Activated effector memory CD4-positive, alpha-beta T cell treated with anti-CD3 and anti-CD28 coated beads, Interleukin-2, amount 50 U/mL, for 16 hours (primary cell): Measurements from ENCODE around the gene TMEM135.
"Not testable (repeated sequence)": the region's sequence is repeated elsewhere in the genome, so short reads cannot be mapped to it uniquely, and the experiment has no call there.

ENCODE experiments used
- DNase-seq: peaks from one replicate; pipeline ENCODE4 v3.0.0-alpha.2; 2020

Gene TMEM135

GRCh38 chr11:87263979-87264378 is 226.2 kb downstream of the TMEM135 start:
- no peak for DNase-seq

DNA sequence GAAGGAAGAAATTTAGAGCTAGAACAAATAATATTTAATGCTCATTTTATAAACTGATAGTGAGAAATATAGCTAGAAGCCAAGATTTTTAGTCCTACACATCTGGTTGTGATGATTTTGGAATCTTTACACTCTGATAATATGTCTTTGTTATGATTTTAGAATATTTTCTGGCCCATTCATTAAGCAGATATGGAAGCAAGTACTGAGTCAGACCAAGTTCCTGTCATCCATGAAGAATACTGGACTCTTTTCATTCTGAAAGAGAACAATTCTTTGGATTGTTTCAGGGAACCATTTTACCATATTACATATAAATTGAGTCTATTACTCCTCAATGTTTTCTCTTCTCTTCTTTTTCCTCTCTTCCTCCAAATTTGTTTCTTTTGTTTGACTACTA is 227.4 kb downstream of the TMEM135 start:
- no peak for DNase-seq

DNA sequence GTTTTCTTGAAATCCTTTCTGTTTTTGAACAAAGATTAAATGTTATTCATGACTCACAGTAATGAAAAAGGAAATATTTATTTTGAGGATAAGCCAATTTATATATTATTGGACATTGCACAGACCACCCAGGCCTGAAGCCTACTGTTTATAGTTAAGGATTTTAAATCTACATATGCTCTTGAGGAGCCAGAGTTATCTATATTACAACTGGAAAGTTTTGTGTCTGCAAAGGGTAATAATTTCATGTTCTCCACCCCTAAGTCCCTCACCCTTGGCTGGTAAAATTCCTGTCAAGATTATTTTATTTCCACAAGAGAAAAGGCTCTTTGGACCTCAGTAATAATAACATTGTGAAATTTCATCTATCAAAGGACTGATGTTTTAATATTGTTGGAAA is 228.2 kb downstream of the TMEM135 start:
- DNase-seq: no peak

DNA sequence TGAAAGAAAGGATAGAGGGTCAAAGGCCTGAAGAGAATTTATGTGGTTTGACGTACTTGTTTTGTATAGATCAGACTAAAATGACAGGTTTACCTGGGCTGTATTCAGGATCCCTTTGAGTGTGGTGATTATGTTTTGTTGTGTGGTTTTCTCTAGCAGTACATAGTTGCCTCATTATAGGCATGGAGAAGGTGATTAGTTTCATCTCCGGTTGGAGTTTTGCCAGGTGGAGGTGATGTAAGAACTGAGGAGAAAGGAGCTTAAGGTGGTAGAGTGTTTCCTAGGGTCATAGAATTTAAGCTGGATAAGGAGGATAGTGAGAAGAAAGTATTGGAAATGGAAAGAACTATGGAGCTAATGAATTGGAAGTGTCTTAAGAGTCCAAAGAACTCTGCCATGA is 229.0 kb downstream of the TMEM135 start:
- DNase-seq: no peak

GRCh38 chr11:87271951-87272350 is 234.2 kb downstream of the TMEM135 start:
- not testable (repeated sequence) for DNase-seq

GRCh38 chr11:87275176-87275575 is 237.4 kb downstream of the TMEM135 start:
- DNase-seq: no peak

GRCh38 chr11:87280143-87280542 is 242.4 kb downstream of the TMEM135 start:
- no peak for DNase-seq

DNA sequence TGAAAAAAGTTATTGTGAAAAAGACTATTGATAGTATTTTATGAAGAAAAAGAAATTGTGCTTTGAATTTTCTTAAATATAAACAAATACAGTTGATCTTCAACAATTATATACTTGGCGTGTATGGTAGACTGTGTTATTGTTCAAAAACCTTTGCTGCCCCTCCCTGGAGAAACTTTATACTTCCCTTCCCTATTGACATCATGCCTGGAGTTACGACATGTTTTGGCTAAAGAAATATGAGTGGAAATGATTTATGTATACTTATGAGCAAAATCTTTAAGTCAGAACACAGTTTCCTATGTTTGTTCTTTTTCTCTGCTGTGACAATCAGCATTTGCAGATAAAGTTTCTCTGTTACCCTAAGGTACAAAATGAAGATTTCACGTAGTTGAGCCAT is 243.8 kb downstream of the TMEM135 start:
- DNase-seq: no peak

GRCh38 chr11:87284306-87284705 is 246.6 kb downstream of the TMEM135 start:
- no peak for DNase-seq

- not testable (repeated sequence) for DNase-seq
These were observed 247.9 kb downstream of the TMEM135 start for GRCh38 chr11:87285674-87286073.

DNA sequence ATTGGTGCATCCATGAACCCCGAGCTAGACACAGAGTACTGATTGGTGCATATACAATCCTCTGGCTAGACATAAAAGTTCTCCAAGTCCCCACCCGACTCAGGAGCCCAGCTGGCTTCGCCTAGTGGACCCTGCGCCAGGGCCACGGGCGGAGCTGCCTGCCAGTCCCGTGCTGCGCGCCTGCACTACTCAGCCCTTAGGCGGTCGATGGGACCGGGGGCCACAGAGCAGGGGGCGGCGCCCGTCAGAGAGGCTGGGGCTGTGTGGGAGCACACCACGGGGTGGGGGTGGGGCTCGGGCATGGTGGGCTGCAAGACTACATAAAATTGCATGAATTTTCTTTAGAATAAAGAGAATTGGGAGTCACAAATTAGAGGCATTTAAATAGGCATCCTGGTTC is 248.6 kb downstream of the TMEM135 start:
- DNase-seq: no peak

DNA sequence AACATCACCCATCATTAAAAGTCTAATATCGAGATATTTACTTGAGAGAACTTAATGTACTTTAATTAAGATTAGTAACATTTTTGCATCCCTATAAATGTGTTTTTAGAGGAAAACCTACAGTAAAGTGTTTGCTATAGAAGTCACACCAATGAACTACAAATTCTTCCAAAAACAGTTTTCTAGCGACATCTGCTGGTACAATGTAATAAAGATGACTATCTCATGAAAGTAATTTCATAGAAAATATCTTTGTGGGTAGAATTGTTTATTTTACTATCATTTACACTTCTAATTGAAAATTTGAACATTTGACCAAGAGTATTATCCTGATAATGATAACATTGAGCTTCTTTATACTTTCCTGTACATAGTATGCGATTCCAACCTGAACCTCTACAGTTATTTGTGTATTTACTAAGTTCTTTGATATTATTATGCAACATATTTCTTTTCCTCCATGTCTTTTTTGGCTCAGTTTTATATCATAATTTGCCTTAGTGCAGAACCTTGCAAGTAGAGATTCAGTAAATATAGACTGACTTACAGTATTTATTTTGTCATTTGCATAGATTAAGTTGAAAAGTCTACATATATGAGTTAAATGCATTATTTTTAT is 252.7 kb downstream of the TMEM135 start:
- DNase-seq: no peak

- no peak for DNase-seq
These were observed 254.9 kb downstream of the TMEM135 start for GRCh38 chr11:87292598-87292997.

DNA sequence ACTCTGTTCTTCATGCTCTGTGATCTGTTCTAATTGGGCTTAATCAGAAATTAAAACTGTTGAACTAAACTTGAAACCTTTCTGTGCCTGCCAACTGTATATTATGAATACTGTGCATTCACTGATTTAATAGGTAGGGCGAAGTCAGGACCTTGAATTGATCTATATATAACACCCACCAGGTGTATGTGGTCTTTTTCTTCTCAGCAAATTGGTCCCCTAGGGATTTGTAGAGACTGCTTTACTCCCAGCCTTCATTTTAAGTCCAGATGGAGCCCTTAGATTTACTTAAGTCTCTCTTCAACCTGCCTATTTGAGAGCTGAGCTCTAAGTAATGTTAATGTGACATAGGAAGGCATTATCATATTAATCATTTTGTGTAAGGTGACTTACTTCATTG is 257.5 kb downstream of the TMEM135 start:
- no peak for DNase-seq

DNA sequence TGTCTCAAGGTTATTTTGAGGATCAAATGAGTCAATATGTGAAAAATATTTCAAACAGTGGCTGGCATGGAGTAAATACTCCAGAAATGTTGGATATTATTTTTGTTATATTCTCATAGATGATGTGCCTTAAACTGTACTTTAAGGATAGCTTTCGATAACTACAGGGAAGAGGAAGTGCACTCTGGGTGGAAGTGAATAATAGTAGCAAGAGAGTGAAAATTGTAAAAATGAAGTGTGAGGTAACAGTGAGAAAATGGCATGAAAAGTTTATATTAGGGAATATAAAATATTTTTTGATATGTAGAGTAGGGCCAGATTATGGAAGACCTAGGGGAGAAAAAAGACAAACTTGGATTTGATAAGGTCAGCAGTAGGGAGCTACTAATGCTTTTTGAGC is 258.9 kb downstream of the TMEM135 start:
- DNase-seq: no peak

- DNase-seq: no peak
These were observed 260.4 kb downstream of the TMEM135 start for GRCh38 chr11:87298155-87298554.

- no peak for DNase-seq
These were observed 261.3 kb downstream of the TMEM135 start for GRCh38 chr11:87299041-87299481.

DNA sequence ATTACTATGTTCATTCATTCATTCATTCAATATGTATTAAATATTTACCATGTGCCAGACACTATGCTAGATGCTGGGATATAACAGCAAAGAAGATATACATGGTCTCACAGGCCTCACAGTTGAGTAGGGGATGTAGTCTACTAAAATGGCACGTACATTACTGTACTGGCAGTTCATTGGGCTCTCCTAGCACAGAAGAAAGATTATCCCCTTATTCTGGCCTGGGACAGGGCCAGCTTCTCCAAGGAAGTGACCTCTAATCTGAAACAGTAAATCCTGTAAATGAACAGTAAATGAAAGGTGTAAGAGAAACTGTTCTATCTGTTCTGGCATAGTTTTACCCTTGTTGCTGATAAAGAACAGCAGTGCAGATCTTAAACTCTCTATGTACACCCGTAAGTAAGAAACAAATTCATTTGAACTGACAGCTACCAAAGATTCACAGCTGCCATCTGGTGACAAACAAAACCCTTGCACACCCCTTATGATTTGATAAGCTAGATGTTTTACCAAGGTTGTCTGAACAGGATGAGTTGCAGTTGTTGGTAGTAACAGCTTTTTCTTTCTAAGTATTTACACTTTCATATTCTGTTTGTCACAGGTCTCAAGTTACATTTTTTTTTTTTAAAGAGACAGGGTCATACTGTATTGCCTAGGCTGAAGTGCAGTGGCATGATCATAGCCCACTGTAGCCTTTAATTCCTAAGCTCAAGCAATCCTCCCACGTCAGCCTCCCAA is 263.1 kb downstream of the TMEM135 start:
- DNase-seq: no peak

GRCh38 chr11:87301785-87302540 is 264.2 kb downstream of the TMEM135 start:
- DNase-seq: no peak

GRCh38 chr11:87304412-87304811 is 266.7 kb downstream of the TMEM135 start:
- DNase-seq: no peak

DNA sequence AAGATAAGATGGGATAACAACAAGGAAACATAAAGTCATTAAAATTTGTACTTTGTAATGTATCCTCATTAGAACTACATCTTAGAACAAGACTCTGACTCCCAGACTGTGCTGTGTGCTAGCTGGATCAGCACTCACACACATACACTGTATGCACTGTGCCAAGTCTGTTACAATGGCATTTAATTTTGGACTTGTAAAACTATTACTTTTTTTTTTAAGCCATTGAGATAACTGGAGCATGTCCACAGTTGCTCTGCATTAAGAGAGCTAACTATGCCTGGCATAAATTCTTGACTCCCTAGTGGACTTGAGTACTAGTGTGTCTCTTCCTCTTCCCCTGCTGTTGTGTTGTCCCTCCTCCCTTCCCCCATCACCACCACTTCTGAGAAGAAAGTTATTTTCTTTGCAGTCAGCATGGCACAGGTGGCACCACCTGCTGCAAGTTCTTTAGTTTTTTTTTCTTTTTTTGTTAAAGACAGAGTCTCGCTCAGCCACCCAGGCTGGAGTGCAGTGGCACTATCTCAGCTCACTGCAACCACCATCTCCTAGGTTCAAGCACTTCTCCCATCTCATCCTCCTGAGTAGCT is 268.6 kb downstream of the TMEM135 start:
- DNase-seq: no peak

GRCh38 chr11:87307101-87307500 is 269.4 kb downstream of the TMEM135 start:
- DNase-seq: no peak

GRCh38 chr11:87315229-87315628 is 277.5 kb downstream of the TMEM135 start:
- no peak for DNase-seq

GRCh38 chr11:87316491-87316890 is 278.8 kb downstream of the TMEM135 start:
- no peak for DNase-seq
